H1 (cell line): Measurements from ENCODE around the gene PLK5.

Experiments used
- CTCF ChIP-seq, 3 experiments: IDR thresholded peaks; 1 replicate in 2 of 3; 2 replicates in 1 of 3; pipeline versions ENCODE4 v1.5.1 to v1.6.1; 2011; ENCODE audit warnings: low read length in 3 of 3, mild to moderate bottlenecking in 3 of 3, inconsistent platforms in 2 of 3, low read depth in 1 of 3, moderate library complexity in 1 of 3; ENCODE audit not compliant: insufficient read depth in 1 of 3; ENCODE audit errors: control extremely low read depth in 1 of 3
- EP300 ChIP-seq, 2 experiments: IDR thresholded peaks; 1 replicate in 1 of 2; 2 replicates in 1 of 2; pipeline ENCODE4 v1.6.1; 2011 to 2012; ENCODE audit warnings: low read depth in 2 of 2, low read length in 2 of 2, mild to moderate bottlenecking in 2 of 2, borderline replicate concordance in 1 of 2, inconsistent platforms in 1 of 2, moderate library complexity in 1 of 2
- JUND ChIP-seq: IDR thresholded peaks from 2 replicates; pipeline ENCODE4 v1.6.1; 2011; ENCODE audit warnings: mild to moderate bottlenecking, improper control_type of control experiment, low read length
- KDM5A ChIP-seq: fragments of 200-600 bp; IDR thresholded peaks from 2 replicates; pipeline ENCODE4 v1.7.1; 2012; ENCODE audit warnings: mild to moderate bottlenecking, low read length, inconsistent platforms, mixed read lengths
- MAX ChIP-seq: IDR thresholded peaks from 2 replicates; pipeline ENCODE4 v1.6.1; 2012; ENCODE audit warnings: inconsistent platforms
- TBP ChIP-seq: IDR thresholded peaks from 2 replicates; pipeline ENCODE4 v1.6.1; 2011; ENCODE audit warnings: low read depth, low read length, improper control_type of control experiment
- YY1 ChIP-seq: IDR thresholded peaks from 2 replicates; pipeline ENCODE4 v1.6.1; 2011; ENCODE audit warnings: low read depth, mild to moderate bottlenecking, low read length

DNA sequence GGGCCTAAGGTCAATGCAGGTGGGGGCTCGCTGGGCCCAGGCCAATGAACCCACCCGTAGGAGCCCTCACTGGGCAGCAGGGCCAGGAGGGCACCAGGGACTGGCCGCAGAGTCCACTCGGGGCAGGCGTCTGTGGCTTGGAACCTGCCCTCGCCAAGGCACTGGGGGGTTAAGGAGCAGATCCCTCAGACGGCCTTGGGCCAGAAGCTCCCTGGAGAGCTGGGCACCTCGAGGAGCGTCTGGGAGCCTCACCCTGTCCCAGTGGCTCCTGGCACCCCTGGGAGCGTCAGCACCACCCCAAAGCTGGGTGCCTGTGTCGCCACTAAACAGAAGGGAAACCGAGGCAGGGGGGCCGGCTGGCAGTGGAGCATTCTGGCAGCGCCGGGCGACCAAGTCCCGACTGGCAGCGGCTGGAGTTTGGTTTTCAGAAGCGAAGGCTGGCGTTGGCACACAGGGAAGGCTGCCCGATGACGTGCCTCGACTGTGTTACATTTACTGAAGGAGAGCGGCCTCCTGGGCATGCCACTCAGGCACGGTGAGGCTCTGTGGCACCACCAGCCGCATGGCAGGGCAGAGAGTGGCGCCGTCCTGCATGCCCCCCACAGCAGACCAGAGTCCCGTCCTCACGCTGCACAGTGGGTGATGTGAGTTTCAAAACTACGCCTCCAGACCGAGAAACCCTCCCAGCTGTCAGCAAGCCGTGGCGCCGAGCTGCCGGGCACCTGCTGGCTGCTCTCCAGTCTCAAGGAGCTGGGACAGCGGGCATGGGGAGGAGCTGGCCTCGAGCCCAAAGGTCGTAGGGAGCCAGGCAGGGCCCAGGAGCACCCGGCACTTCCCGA lies 53.4 kb downstream of the PLK5 start:
- TF ChIP-seq CTCF (IDR thresholded peaks at IDR 0.05; ENCODE audit: control extremely low read depth in 1 of 3, insufficient read depth in 1 of 3, low read depth in 1 of 3, low read length in 3 of 3) (no peak), EP300 (IDR thresholded peaks at IDR 0.05; ENCODE audit: borderline replicate concordance in 1 of 2, low read depth in 2 of 2, low read length in 2 of 2) (no peak), TBP (no peak), JUND (no peak), YY1 (no peak), KDM5A (no peak), MAX (no peak)
